ENCODE measurements around the gene LDB2.

GRCh38 chr4:16916031-16916430 is 17.6 kb upstream of the LDB2 start:
- TF ChIP-seq YY1 (IDR thresholded peaks at IDR 0.05; ENCODE audit: low read depth) = no peak
- TF ChIP-seq FOXM1 (IDR thresholded peaks at IDR 0.05; ENCODE audit: borderline replicate concordance, low read depth) = no peak
- TF ChIP-seq CEBPB (IDR thresholded peaks at IDR 0.05) = no peak
